HEK293 (cell line): ENCODE data around the gene R3HDM4.

Source experiments
- CTCF ChIP-seq: fragments of 450-650 bp; formaldehyde crosslinking; IDR thresholded peaks from 2 replicates; pipeline ENCODE4 v1.5.1; 2016; ENCODE audit warnings: missing biosample characterization, missing genetic modification characterization
- KLF10 ChIP-seq: fragments of 450-650 bp; IDR thresholded peaks from 2 replicates; pipeline ENCODE4 v1.5.1; 2018; ENCODE audit warnings: missing biosample characterization, mild to moderate bottlenecking, missing genetic modification characterization
- MYNN ChIP-seq: fragments of 450-650 bp; formaldehyde crosslinking; IDR thresholded peaks from 2 replicates; pipeline ENCODE4 v1.5.1; 2016; ENCODE audit warnings: missing biosample characterization, missing genetic modification characterization, borderline replicate concordance
- SETDB1 ChIP-seq: IDR thresholded peaks from one replicate; pipeline ENCODE4 v1.6.1; 2017; ENCODE audit warnings: mild to moderate bottlenecking, low read length, moderate library complexity, mixed read lengths; ENCODE audit not compliant: insufficient read length
- YY1 ChIP-seq: fragments of 450-650 bp; formaldehyde crosslinking; IDR thresholded peaks from 2 replicates; pipeline ENCODE4 v1.5.1; 2018; ENCODE audit warnings: missing biosample characterization, missing genetic modification characterization
- ZFP3 ChIP-seq: fragments of 450-650 bp; formaldehyde crosslinking; IDR thresholded peaks from 2 replicates; pipeline ENCODE4 v1.5.1; 2016; ENCODE audit warnings: low read depth, missing biosample characterization, missing genetic modification characterization
- ZNF610 ChIP-seq: fragments of 450-650 bp; formaldehyde crosslinking; IDR thresholded peaks from 2 replicates; pipeline ENCODE4 v1.5.1; 2016; ENCODE audit warnings: missing biosample characterization, missing genetic modification characterization, borderline replicate concordance
- ZNF623 ChIP-seq: fragments of 450-650 bp; formaldehyde crosslinking; IDR thresholded peaks from 2 replicates; pipeline ENCODE4 v1.5.1; 2016; ENCODE audit warnings: missing biosample characterization, missing genetic modification characterization
- ZNF707 ChIP-seq: fragments of 450-650 bp; formaldehyde crosslinking; IDR thresholded peaks from 2 replicates; pipeline ENCODE4 v1.5.1; 2016; ENCODE audit warnings: missing biosample characterization, missing genetic modification characterization
- ZSCAN30 ChIP-seq: fragments of 450-650 bp; IDR thresholded peaks from 2 replicates; pipeline ENCODE4 v1.5.1; 2018; ENCODE audit warnings: missing biosample characterization, mild to moderate bottlenecking, missing genetic modification characterization, moderate library complexity
- ZSCAN5A ChIP-seq: fragments of 450-650 bp; formaldehyde crosslinking; IDR thresholded peaks from 2 replicates; pipeline ENCODE4 v1.5.1; 2016; ENCODE audit warnings: missing biosample characterization, missing genetic modification characterization

GRCh38 chr19:872266-872951, 40.6 kb downstream of the R3HDM4 start:
- TF ChIP-seq CTCF (tag by site-specific recombination) (no peak), ZNF610 (tag by site-specific recombination) (no peak), YY1 (tag by site-specific recombination) (no peak), ZFP3 (no peak), MYNN (tag by site-specific recombination) (no peak), ZSCAN30 (tag by site-specific recombination) (no peak), ZNF623 (tag by site-specific recombination) (no peak), ZSCAN5A (tag by site-specific recombination) (no peak), SETDB1 (no peak), ZNF707 (no peak), KLF10 (no peak)
